A673 (cell line): ENCODE results near the gene TRPM2.

Source experiments
- CTCF ChIP-seq: fragments of 300-800, 200-600 bp; sonication (generic); conservative IDR thresholded peaks from 2 replicates; pipeline ENCODE4 v1.5.1; 2017; ENCODE audit warnings: low read depth, mild to moderate bottlenecking, antibody characterized with exemption, low read length, moderate library complexity, mixed read lengths
- EZH2 ChIP-seq: fragments of 200-600 bp; sonication (generic); IDR thresholded peaks from 2 replicates; pipeline ENCODE4 v1.6.1; 2017; ENCODE audit warnings: borderline replicate concordance, low read depth, mild to moderate bottlenecking, mixed read lengths, antibody characterized with exemption, low read length; ENCODE audit not compliant: poor library complexity, severe bottlenecking

DNA sequence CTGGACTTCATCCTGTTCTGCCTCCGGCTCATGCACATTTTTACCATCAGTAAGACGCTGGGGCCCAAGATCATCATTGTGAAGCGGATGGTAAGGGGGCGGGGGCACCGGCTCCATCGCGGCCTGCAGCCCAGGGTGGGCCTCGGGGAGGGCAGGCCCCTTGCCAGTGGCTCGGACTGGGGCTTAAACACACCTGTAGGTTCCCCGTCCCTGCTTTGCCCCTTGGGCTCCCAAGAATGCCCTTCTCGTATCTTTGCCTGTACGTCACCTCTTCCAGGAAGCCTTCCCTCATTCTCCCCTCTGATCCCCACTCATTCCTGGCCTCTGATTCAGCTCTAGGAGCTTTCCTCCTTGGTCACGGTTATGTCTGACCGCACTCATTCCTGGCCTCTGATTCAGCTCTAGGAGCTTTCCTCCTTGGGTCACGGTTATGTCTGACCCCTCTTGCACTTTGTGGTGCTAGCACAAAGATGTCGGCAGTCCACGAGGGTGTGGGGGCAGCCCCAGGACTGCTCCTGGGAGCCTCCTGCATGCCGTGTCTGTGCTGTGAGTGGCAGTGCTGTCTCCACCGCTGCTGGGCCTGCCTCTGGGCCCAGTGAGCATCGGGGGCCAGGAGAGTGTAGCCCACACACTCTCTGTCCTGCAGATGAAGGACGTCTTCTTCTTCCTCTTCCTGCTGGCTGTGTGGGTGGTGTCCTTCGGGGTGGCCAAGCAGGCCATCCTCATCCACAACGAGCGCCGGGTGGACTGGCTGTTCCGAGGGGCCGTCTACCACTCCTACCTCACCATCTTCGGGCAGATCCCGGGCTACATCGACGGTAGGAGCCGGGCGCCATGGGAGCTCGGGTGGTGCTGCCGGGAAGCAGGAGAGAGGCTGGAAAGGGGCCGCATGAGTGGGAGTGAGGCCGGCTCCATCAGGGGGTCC, 52.8 kb downstream of the TRPM2 start:
- TF ChIP-seq CTCF (no peak), EZH2 (no peak)
